Panc1 (cell line): Measurements from ENCODE around the gene EDAR.

ENCODE experiments used
- POLR2AphosphoS5 ChIP-seq: IDR thresholded peaks from 2 replicates; pipeline ENCODE4 v1.6.1; 2012; ENCODE audit warnings: mild to moderate bottlenecking, low read depth, low read length, moderate library complexity
- SIN3A ChIP-seq: IDR thresholded peaks from 2 replicates; pipeline ENCODE4 v1.6.1; 2012; ENCODE audit warnings: low read depth, mild to moderate bottlenecking, low read length, moderate library complexity, borderline replicate concordance; ENCODE audit not compliant: insufficient read depth
- TCF7L2 ChIP-seq: IDR thresholded peaks from 2 replicates; pipeline ENCODE4 v1.6.1; 2011; ENCODE audit warnings: mild to moderate bottlenecking, low read depth, low read length, inconsistent platforms
- TF ChIP-seq, protein P1 (sequence below): fragments of 450-650 bp; IDR thresholded peaks from 2 replicates; pipeline ENCODE4 v1.5.1; 2017; ENCODE audit warnings: mild to moderate bottlenecking

DNA sequence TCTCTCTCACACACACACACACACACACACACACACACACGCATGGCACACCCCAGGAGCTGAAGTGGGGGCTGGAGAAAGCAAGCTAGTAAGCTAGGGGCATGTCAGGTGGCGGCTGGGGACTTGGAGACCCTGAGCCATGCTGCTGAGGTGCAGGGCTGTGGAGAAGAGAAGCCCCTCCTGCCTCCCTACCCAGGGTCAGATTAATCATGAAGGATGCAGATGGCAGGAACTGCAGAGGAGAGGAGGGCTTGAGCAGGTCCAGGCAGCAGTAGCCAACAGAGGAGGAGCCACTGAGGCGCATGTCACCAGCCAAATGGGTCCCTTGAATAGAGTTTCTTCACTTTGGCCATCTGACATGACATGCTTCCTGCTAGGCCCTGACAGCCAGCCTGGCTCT is 9.6 kb downstream of the EDAR start:
- TF ChIP-seq TCF7L2 (no peak), POLR2AphosphoS5 (no peak), SIN3A (no peak)
- TF ChIP-seq, protein P1, sequence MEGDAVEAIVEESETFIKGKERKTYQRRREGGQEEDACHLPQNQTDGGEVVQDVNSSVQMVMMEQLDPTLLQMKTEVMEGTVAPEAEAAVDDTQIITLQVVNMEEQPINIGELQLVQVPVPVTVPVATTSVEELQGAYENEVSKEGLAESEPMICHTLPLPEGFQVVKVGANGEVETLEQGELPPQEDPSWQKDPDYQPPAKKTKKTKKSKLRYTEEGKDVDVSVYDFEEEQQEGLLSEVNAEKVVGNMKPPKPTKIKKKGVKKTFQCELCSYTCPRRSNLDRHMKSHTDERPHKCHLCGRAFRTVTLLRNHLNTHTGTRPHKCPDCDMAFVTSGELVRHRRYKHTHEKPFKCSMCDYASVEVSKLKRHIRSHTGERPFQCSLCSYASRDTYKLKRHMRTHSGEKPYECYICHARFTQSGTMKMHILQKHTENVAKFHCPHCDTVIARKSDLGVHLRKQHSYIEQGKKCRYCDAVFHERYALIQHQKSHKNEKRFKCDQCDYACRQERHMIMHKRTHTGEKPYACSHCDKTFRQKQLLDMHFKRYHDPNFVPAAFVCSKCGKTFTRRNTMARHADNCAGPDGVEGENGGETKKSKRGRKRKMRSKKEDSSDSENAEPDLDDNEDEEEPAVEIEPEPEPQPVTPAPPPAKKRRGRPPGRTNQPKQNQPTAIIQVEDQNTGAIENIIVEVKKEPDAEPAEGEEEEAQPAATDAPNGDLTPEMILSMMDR, result no peak
